ENCODE measurements around the gene HPS1.

DNA sequence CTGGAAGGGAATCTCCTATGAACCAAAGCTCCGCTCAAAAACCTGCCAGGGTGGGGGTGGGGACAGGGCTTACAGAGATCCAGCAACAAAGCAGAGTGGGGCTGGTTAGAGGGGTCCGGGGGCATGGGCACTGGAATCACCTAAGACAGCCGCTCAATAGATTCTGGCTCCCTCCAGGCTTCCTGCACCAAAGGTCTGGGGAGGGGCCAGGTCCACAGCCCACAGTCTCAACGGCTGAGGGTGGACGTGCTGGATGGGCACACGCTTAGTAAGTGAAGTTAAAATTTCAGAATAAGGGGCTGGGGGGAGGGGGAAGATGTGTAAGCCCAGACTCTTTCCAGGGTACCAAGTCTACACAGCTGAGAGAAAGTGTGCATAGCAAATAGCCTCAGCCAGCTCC lies 62.9 kb downstream of the HPS1 start:
- TF ChIP-seq, protein P1, sequence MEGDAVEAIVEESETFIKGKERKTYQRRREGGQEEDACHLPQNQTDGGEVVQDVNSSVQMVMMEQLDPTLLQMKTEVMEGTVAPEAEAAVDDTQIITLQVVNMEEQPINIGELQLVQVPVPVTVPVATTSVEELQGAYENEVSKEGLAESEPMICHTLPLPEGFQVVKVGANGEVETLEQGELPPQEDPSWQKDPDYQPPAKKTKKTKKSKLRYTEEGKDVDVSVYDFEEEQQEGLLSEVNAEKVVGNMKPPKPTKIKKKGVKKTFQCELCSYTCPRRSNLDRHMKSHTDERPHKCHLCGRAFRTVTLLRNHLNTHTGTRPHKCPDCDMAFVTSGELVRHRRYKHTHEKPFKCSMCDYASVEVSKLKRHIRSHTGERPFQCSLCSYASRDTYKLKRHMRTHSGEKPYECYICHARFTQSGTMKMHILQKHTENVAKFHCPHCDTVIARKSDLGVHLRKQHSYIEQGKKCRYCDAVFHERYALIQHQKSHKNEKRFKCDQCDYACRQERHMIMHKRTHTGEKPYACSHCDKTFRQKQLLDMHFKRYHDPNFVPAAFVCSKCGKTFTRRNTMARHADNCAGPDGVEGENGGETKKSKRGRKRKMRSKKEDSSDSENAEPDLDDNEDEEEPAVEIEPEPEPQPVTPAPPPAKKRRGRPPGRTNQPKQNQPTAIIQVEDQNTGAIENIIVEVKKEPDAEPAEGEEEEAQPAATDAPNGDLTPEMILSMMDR (IDR thresholded peaks at IDR 0.05), result no peak
- TF ChIP-seq POLR2A (IDR thresholded peaks at IDR 0.05), result no peak
